ENCODE results near the gene TDRD6. TPM values are rescaled to one million over a fixed set of nuclear protein-coding genes. Genes with fewer than 3 reads are reported as not detected.

TDRD6 gene, protein sequence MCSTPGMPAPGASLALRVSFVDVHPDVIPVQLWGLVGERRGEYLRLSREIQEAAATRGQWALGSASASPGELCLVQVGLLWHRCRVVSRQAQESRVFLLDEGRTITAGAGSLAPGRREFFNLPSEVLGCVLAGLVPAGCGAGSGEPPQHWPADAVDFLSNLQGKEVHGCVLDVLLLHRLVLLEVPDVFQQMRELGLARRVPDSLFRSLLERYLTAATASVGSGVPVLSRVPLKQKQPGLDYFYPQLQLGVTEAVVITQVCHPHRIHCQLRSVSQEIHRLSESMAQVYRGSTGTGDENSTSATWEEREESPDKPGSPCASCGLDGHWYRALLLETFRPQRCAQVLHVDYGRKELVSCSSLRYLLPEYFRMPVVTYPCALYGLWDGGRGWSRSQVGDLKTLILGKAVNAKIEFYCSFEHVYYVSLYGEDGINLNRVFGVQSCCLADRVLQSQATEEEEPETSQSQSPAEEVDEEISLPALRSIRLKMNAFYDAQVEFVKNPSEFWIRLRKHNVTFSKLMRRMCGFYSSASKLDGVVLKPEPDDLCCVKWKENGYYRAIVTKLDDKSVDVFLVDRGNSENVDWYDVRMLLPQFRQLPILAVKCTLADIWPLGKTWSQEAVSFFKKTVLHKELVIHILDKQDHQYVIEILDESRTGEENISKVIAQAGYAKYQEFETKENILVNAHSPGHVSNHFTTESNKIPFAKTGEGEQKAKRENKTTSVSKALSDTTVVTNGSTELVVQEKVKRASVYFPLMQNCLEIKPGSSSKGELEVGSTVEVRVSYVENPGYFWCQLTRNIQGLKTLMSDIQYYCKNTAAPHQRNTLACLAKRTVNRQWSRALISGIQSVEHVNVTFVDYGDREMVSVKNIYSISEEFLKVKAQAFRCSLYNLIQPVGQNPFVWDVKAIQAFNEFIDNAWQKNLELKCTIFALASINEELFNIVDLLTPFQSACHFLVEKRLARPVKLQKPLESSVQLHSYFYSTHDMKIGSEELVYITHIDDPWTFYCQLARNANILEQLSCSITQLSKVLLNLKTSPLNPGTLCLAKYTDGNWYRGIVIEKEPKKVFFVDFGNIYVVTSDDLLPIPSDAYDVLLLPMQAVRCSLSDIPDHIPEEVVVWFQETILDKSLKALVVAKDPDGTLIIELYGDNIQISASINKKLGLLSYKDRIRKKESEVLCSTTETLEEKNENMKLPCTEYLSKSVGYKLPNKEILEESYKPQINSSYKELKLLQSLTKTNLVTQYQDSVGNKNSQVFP (N-terminal part only)
- polyA plus RNA-seq (2012; rRNA removed), result not detected in 2 replicates
- not detected in 2 replicates for polyA plus RNA-seq (2012; cell fraction: cytosol; rRNA removed)
- not detected in 2 replicates for polyA plus RNA-seq (2012; cell fraction: nucleus; rRNA removed)

DNA sequence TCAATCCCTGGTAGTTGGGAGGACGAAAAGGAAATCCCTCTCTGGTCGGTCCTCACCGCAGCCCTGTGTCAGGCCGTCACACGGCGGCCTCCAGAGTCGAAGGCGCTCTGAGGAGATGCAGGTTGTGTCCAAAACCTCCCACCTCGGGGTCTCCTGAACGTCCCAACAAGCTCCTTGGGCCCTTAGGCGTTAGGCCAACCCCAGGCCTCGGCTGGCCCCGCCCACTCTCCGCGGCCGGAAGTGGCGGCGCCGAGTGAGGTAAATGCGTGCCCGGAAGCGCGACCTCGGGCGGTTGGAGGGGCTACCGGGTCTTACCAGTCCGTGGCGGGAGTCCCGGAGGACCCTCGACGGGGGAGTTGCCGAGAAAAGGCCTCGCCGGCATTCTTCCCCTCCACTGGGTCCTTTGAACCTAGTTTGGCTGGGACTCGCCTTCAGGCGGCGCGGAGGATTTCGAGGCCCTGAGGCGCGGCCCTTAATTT, at the start of gene TDRD6:
Gene TDRD6 (plus strand): TSS at position 267 of the 479 bp plus-strand sequence. CDS start 244 bp downstream, outside the sequence.
- no peaks in the 10 kb centered on the region for H3K4me1 ChIP-seq (ENCODE audit: control insufficient read depth in 1 of 2, insufficient read depth in 2 of 2, low read depth in 1 of 2, low read length in 1 of 2)
- no peaks in the 10 kb centered on the region for H3K79me2 ChIP-seq (ENCODE audit: insufficient read depth)
- H3K36me3 ChIP-seq (replicated peaks in 1 of 2; ENCODE audit: control insufficient read depth in 1 of 2, insufficient read depth in 2 of 2, low read length in 1 of 2), result no peaks in the 10 kb centered on the region
- 74% methylated on average over 29 of the region's 41 CpGs for whole genome bisulfite sequencing (ENCODE audit: low lambda C conversion rate)
- POLR2A ChIA-PET, result no interaction called here
- no peak within 1 kb of the TSS for H3K4me2 ChIP-seq
- H3K9me2 ChIP-seq, result no peaks in the 10 kb centered on the region
- TF ChIP-seq TAF1 (IDR thresholded peaks at IDR 0.05; ENCODE audit: borderline replicate concordance, low read depth, low read length) (no peak), JUND (IDR thresholded peaks at IDR 0.05) (no peak), GABPA (IDR thresholded peaks at IDR 0.05; ENCODE audit: low read depth) (no peak), SIN3A (IDR thresholded peaks at IDR 0.05; ENCODE audit: borderline replicate concordance, low read depth, low read length) (no peak), RAD21 (IDR thresholded peaks at IDR 0.05; ENCODE audit: low read length) (no peak), GATA2 (CRISPR knock-in tag; IDR thresholded peaks at IDR 0.05) (no peak), YY1 (IDR thresholded peaks at IDR 0.05; ENCODE audit: low read depth) (no peak), ELF1 (IDR thresholded peaks at IDR 0.05) (no peak), POLR2AphosphoS5 (IDR thresholded peaks at IDR 0.05; ENCODE audit: low read depth, low read length) (no peak), SMC3 (IDR thresholded peaks at IDR 0.05; ENCODE audit: low read depth, low read length) (no peak), FOXM1 (IDR thresholded peaks at IDR 0.05; ENCODE audit: low read depth) (no peak)
- TF ChIP-seq, protein P1, sequence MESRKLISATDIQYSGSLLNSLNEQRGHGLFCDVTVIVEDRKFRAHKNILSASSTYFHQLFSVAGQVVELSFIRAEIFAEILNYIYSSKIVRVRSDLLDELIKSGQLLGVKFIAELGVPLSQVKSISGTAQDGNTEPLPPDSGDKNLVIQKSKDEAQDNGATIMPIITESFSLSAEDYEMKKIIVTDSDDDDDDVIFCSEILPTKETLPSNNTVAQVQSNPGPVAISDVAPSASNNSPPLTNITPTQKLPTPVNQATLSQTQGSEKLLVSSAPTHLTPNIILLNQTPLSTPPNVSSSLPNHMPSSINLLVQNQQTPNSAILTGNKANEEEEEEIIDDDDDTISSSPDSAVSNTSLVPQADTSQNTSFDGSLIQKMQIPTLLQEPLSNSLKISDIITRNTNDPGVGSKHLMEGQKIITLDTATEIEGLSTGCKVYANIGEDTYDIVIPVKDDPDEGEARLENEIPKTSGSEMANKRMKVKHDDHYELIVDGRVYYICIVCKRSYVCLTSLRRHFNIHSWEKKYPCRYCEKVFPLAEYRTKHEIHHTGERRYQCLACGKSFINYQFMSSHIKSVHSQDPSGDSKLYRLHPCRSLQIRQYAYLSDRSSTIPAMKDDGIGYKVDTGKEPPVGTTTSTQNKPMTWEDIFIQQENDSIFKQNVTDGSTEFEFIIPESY (IDR thresholded peaks at IDR 0.05; ENCODE audit: borderline replicate concordance, low read depth), result no peak
- TF ChIP-seq, protein P2, sequence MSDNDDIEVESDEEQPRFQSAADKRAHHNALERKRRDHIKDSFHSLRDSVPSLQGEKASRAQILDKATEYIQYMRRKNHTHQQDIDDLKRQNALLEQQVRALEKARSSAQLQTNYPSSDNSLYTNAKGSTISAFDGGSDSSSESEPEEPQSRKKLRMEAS (IDR thresholded peaks at IDR 0.05; ENCODE audit: low read depth), result no peak
- TF ChIP-seq, protein P3, sequence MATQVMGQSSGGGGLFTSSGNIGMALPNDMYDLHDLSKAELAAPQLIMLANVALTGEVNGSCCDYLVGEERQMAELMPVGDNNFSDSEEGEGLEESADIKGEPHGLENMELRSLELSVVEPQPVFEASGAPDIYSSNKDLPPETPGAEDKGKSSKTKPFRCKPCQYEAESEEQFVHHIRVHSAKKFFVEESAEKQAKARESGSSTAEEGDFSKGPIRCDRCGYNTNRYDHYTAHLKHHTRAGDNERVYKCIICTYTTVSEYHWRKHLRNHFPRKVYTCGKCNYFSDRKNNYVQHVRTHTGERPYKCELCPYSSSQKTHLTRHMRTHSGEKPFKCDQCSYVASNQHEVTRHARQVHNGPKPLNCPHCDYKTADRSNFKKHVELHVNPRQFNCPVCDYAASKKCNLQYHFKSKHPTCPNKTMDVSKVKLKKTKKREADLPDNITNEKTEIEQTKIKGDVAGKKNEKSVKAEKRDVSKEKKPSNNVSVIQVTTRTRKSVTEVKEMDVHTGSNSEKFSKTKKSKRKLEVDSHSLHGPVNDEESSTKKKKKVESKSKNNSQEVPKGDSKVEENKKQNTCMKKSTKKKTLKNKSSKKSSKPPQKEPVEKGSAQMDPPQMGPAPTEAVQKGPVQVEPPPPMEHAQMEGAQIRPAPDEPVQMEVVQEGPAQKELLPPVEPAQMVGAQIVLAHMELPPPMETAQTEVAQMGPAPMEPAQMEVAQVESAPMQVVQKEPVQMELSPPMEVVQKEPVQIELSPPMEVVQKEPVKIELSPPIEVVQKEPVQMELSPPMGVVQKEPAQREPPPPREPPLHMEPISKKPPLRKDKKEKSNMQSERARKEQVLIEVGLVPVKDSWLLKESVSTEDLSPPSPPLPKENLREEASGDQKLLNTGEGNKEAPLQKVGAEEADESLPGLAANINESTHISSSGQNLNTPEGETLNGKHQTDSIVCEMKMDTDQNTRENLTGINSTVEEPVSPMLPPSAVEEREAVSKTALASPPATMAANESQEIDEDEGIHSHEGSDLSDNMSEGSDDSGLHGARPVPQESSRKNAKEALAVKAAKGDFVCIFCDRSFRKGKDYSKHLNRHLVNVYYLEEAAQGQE (IDR thresholded peaks at IDR 0.05; ENCODE audit: low read depth, low read length), result no peak
- TF ChIP-seq, protein P4, sequence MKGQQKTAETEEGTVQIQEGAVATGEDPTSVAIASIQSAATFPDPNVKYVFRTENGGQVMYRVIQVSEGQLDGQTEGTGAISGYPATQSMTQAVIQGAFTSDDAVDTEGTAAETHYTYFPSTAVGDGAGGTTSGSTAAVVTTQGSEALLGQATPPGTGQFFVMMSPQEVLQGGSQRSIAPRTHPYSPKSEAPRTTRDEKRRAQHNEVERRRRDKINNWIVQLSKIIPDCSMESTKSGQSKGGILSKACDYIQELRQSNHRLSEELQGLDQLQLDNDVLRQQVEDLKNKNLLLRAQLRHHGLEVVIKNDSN (IDR thresholded peaks at IDR 0.05; ENCODE audit: borderline replicate concordance, low read depth), result no peak
- no peak within 1 kb of the TSS for H3K9ac ChIP-seq
- no peak within 1 kb of the TSS for H3K4me3 ChIP-seq (ENCODE audit: low read depth in 2 of 2, low read length in 1 of 2)
- no peak within 1 kb of the TSS for H3K27ac ChIP-seq (ENCODE audit: low read depth in 2 of 2, low read length in 1 of 2)
- no peaks in the 10 kb centered on the region for H3F3A ChIP-seq (replicated peaks; ENCODE audit: insufficient read depth)
- no peaks in the 10 kb centered on the region for H3K27me3 ChIP-seq (ENCODE audit: insufficient read depth)
- peak; percentile 12 for DNase-seq
- H4K20me1 ChIP-seq (ENCODE audit: insufficient read depth), result no peaks in the 10 kb centered on the region
- no peaks in the 10 kb centered on the region for H3K9me3 ChIP-seq
- CTCF ChIA-PET, result interaction anchor here (1.0 kb wide), 1 partner anchor 17 kb away, joined by 3 read pairs; no protein-coding TSS in a partner anchor
- no peak within 1 kb of the TSS for H2AFZ ChIP-seq (ENCODE audit: low read depth)

Measured in SK-N-SH (cell line).